D721Med (cell line): ENCODE results near the gene CRCP.
"Not testable (repeated sequence)": the region's sequence is repeated elsewhere in the genome, so short reads cannot be mapped to it uniquely, and the experiment has no call there.

Source experiments
- DNase-seq: peaks from one replicate; pipeline ENCODE4 v3.0.0; 2011; ENCODE audit warnings: low spot score; ENCODE audit not compliant: insufficient read length
- FAIRE-seq: peaks from 2 replicates; lab custom pipeline; 2011; peaks lifted over from hg19 to GRCh38; lab: Jason Lieb, UNC
- CTCF ChIP-seq: IDR thresholded peaks from 2 replicates; pipeline ENCODE4 v1.5.1; 2012; ENCODE audit warnings: mild to moderate bottlenecking, control low read depth; ENCODE audit not compliant: insufficient read depth; ENCODE audit errors: missing control alignments

CRCP gene

DNA sequence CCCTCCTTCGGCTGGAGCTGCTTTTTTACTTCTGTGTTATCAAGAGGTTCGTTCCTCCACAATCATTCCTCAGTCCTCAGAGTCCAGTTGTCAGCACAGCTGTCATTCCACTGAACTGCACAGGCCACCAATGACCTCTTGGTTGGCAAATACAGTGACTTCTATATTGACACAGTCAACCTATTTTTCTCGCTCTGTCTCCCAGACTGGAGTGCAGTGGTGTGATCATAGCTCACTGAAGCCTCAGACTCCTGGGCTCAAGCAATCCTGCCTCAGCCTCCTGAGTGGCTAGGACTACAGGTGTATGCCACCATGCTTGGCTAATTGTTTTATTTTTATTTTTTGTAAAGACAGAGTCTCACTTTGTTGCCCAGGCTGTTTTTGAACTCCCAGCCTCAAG lies 27.7 kb downstream of the CRCP start:
- FAIRE-seq (no peak), DNase-seq (no peak)

GRCh38 chr7:66142996-66143395 lies 28.3 kb downstream of the CRCP start:
- TF ChIP-seq CTCF = no peak
- no peak for DNase-seq
- FAIRE-seq = no peak

More for the DNA sequence above, 27.7 kb downstream of the CRCP start:
- no peak for TF ChIP-seq CTCF

GRCh38 chr7:66143876-66144332 lies 29.3 kb downstream of the CRCP start:
- FAIRE-seq (no peak), DNase-seq (no peak)
- no peak for TF ChIP-seq CTCF

- no peak for TF ChIP-seq CTCF
- FAIRE-seq = no peak
- DNase-seq = no peak
These were observed 30.9 kb downstream of the CRCP start for GRCh38 chr7:66145400-66146104.

GRCh38 chr7:66146701-66147100 lies 32.1 kb downstream of the CRCP start:
- DNase-seq (peak; percentile 89), FAIRE-seq (peak; percentile 77)
- TF ChIP-seq CTCF = no peak

DNA sequence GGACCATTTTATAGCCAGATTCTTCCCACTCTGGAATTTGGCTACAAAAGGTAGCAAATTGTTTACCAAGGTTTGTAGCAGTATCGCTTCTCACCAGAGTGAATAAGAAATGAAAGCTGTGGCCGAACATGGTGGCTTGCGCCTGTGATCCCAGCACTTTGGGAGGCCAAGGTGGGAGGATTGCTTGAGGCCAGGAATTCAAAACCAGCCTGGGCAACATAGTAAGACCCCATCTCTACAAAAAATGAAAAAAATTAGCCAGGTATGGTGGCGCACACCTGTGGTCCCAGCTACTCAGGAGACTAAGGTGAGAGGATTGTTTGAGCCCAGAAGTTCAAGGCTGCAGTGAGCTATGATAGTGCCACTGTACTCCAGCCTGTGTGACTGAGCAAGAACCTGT lies 33.0 kb downstream of the CRCP start:
- FAIRE-seq, DNase-seq: not testable (repeated sequence)

DNA sequence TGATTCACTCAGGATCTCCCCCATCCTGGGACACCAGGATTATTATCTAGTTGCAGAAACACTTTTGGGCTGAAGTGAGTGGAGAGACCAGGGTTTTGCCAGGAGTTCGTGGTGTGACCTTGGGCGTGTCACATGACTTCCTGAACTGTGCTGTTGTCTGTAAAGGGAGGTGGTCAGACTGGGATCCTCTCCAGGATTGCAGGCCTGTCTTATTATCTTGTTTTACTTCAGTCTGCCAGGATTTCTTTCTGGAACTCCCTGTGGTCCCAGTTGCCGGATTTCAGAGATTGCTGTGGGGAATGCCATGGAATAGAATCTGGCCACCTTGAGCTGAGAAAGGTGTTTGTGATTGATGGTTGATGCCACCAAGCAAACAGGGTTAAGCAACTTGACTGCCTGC lies 35.8 kb downstream of the CRCP start:
- DNase-seq = no peak
- FAIRE-seq = no peak

More for the DNA sequence above, 35.8 kb downstream of the CRCP start:
- no peak for TF ChIP-seq CTCF
